ENCODE results near the gene CFAP251. TPM values are rescaled to one million over a fixed set of nuclear protein-coding genes. Genes with fewer than 3 reads are reported as not detected.

CFAP251 gene
- total RNA-seq, 1 donor from 2014 or later, result 0.91 TPM

GRCh38 chr12:121911824-121912585 is 6.4 kb upstream of the CFAP251 start:
- H3K4me3 ChIP-seq, result no peak overlapping the region
- H3K4me1 ChIP-seq, result peaks cover 11% of the 10 kb centered on the region
- TF ChIP-seq CTCF (IDR thresholded peaks at IDR 0.05; ENCODE audit: borderline replicate concordance), result no peak
- H3K27ac ChIP-seq (replicated peaks), result no peak overlapping the region
- H3K9me3 ChIP-seq (replicated peaks), result no peaks in the 10 kb centered on the region
- H3K27me3 ChIP-seq (ENCODE audit: low read depth), result no peaks in the 10 kb centered on the region
- intact Hi-C loops (cut with micrococcal nuclease), result loop anchor here (10.0 kb wide), 1 partner anchor 213 kb away; no protein-coding TSS in a partner anchor
- DNase-seq, result no peak
- H3K36me3 ChIP-seq, result peaks cover 87% of the 10 kb centered on the region

GRCh38 chr12:121915841-121916321 is 2.5 kb upstream of the CFAP251 start:
- TF ChIP-seq CTCF (IDR thresholded peaks at IDR 0.05; ENCODE audit: borderline replicate concordance), result no peak
- Histone ChIP-seq H3K4me3 (no peak overlapping the region), H3K36me3 (peaks cover 59% of the 10 kb centered on the region), H3K4me1 (peaks cover 22% of the 10 kb centered on the region), H3K27ac (replicated peaks) (no peak overlapping the region), H3K27me3 (ENCODE audit: low read depth) (no peaks in the 10 kb centered on the region), H3K9me3 (replicated peaks) (no peaks in the 10 kb centered on the region)
- intact Hi-C loops (cut with micrococcal nuclease), result loop anchor here (10.0 kb wide), 1 partner anchor 209 kb away; no protein-coding TSS in a partner anchor
- DNase-seq, result no peak

GRCh38 chr12:121916719-121917118 is 1.7 kb upstream of the CFAP251 start:
- Histone ChIP-seq H3K4me1 (peaks cover 22% of the 10 kb centered on the region), H3K4me3 (no peak overlapping the region), H3K27me3 (ENCODE audit: low read depth) (no peaks in the 10 kb centered on the region), H3K36me3 (peaks cover 51% of the 10 kb centered on the region), H3K27ac (replicated peaks) (no peak overlapping the region), H3K9me3 (replicated peaks) (no peaks in the 10 kb centered on the region)
- DNase-seq, result no peak
- intact Hi-C loops (cut with micrococcal nuclease), result loop anchor here (10.0 kb wide), 1 partner anchor 208 kb away; no protein-coding TSS in a partner anchor
- peak; percentile 42 for TF ChIP-seq CTCF (IDR thresholded peaks at IDR 0.05; ENCODE audit: borderline replicate concordance)

GRCh38 chr12:121918679-121919038 is 267 bp downstream of the CFAP251 start:
- Histone ChIP-seq H3K36me3 (peaks cover 39% of the 10 kb centered on the region), H3K4me3 (peak overlapping the region; percentile 69), H3K27me3 (ENCODE audit: low read depth) (no peaks in the 10 kb centered on the region), H3K27ac (replicated peaks) (peak overlapping the region; percentile 39), H3K9me3 (replicated peaks) (no peaks in the 10 kb centered on the region), H3K4me1 (peaks cover 28% of the 10 kb centered on the region)
- TF ChIP-seq CTCF (IDR thresholded peaks at IDR 0.05; ENCODE audit: borderline replicate concordance), result no peak
- DNase-seq, result no peak
- intact Hi-C loops (cut with micrococcal nuclease), result loop anchor here (10.0 kb wide), 1 partner anchor 206 kb away; no protein-coding TSS in a partner anchor

- H3K4me1 ChIP-seq, result peaks cover 45% of the 10 kb centered on the region
- TF ChIP-seq CTCF (IDR thresholded peaks at IDR 0.05; ENCODE audit: borderline replicate concordance), result no peak
- H3K27ac ChIP-seq (replicated peaks), result no peak overlapping the region
- no peak for DNase-seq
- intact Hi-C loops (cut with micrococcal nuclease), result no loop called here
- H3K4me3 ChIP-seq, result no peak overlapping the region
- no peaks in the 10 kb centered on the region for H3K27me3 ChIP-seq (ENCODE audit: low read depth)
- peaks cover 17% of the 10 kb centered on the region for H3K36me3 ChIP-seq
- no peaks in the 10 kb centered on the region for H3K9me3 ChIP-seq (replicated peaks)
These were observed 2.7 kb downstream of the CFAP251 start for GRCh38 chr12:121921066-121921465.

Measured in left ventricle myocardium inferior (tissue), 1 donor.